ENCODE results near the gene HIF3A.

- TF ChIP-seq, protein P1, sequence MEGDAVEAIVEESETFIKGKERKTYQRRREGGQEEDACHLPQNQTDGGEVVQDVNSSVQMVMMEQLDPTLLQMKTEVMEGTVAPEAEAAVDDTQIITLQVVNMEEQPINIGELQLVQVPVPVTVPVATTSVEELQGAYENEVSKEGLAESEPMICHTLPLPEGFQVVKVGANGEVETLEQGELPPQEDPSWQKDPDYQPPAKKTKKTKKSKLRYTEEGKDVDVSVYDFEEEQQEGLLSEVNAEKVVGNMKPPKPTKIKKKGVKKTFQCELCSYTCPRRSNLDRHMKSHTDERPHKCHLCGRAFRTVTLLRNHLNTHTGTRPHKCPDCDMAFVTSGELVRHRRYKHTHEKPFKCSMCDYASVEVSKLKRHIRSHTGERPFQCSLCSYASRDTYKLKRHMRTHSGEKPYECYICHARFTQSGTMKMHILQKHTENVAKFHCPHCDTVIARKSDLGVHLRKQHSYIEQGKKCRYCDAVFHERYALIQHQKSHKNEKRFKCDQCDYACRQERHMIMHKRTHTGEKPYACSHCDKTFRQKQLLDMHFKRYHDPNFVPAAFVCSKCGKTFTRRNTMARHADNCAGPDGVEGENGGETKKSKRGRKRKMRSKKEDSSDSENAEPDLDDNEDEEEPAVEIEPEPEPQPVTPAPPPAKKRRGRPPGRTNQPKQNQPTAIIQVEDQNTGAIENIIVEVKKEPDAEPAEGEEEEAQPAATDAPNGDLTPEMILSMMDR (IDR thresholded peaks at IDR 0.05 in 2 of 3, conservative IDR thresholded peaks at IDR 0.05 in 1 of 3; ENCODE audit: borderline replicate concordance in 1 of 3, insufficient read depth in 1 of 3, low read depth in 2 of 3, low read length in 2 of 3): no peak
- TF ChIP-seq SRF (IDR thresholded peaks at IDR 0.05; ENCODE audit: low read depth) (no peak), POLR2AphosphoS5 (IDR thresholded peaks at IDR 0.05; ENCODE audit: low read depth, low read length) (no peak), REST (IDR thresholded peaks at IDR 0.05; ENCODE audit: low read depth) (no peak), EZH2phosphoT487 (IDR thresholded peaks at IDR 0.05; ENCODE audit: borderline replicate concordance) (no peak), EZH2 (IDR thresholded peaks at IDR 0.05) (no peak), POLR2A (IDR thresholded peaks at IDR 0.05; ENCODE audit: borderline replicate concordance, extremely low read depth, insufficient read depth, insufficient read length) (no peak), YY1 (IDR thresholded peaks at IDR 0.05; ENCODE audit: extremely low read depth, insufficient replicate concordance, low read depth, low read length) (no peak), CEBPB (IDR thresholded peaks at IDR 0.05; ENCODE audit: low read depth) (no peak)
- TF ChIP-seq, protein P2, sequence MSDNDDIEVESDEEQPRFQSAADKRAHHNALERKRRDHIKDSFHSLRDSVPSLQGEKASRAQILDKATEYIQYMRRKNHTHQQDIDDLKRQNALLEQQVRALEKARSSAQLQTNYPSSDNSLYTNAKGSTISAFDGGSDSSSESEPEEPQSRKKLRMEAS (IDR thresholded peaks at IDR 0.05): no peak
Measured at GRCh38 chr19:46297700-46298478, 1.0 kb downstream of the HIF3A start.

All from HCT116 (cell line).